K562 (cell line): ENCODE results near the gene TYRO3. TPM values are rescaled to one million over a fixed set of nuclear protein-coding genes. Genes with fewer than 3 reads are reported as not detected.

Source experiments
- ARID1B ChIP-seq: fragments of 450-650 bp; IDR thresholded peaks from 2 replicates; pipeline ENCODE4 v1.6.1; 2016; ENCODE audit warnings: antibody characterized with exemption, mild to moderate bottlenecking, inconsistent platforms
- BCLAF1 ChIP-seq, 2 experiments: fragments of 450-650 bp in 1 of 2; IDR thresholded peaks; 2 replicates each; pipeline ENCODE4 v1.6.1; 2011 to 2017; ENCODE audit warnings: low read depth in 2 of 2, antibody characterized with exemption in 1 of 2, borderline replicate concordance in 1 of 2, low read length in 1 of 2, mild to moderate bottlenecking in 1 of 2, mixed read lengths in 1 of 2; ENCODE audit not compliant: control insufficient read depth in 1 of 2
- ETS1 ChIP-seq: conservative IDR thresholded peaks from 2 replicates; pipeline ENCODE4 v1.6.1; 2011; ENCODE audit warnings: low read depth, mild to moderate bottlenecking, low read length; ENCODE audit not compliant: control insufficient read depth
- FIP1L1 ChIP-seq: fragments of 200-400 bp; formaldehyde crosslinking; IDR thresholded peaks from 2 replicates; pipeline ENCODE4 v1.6.1; 2018; ENCODE audit warnings: mild to moderate bottlenecking, low read depth, low read length; ENCODE audit not compliant: poor library complexity, severe bottlenecking
- L3MBTL2 ChIP-seq: fragments of 450-650 bp; IDR thresholded peaks from 2 replicates; pipeline ENCODE4 v1.6.1; 2016; ENCODE audit warnings: mild to moderate bottlenecking, moderate library complexity
- MAX ChIP-seq: sonication (generic); formaldehyde crosslinking; IDR thresholded peaks from 2 replicates; pipeline ENCODE4 v1.9.0; 2022; ENCODE audit warnings: mild to moderate bottlenecking, missing genetic modification reagents
- MEIS2 ChIP-seq: fragments of 450-650 bp; IDR thresholded peaks from 2 replicates; pipeline ENCODE4 v1.6.1; 2014; ENCODE audit warnings: mild to moderate bottlenecking; ENCODE audit not compliant: partially characterized antibody
- MYC ChIP-seq, 2 experiments: fragments of 250-450 bp in 1 of 2; sonication (Bioruptor Pico) in 1 of 2; IDR thresholded peaks; 2 replicates each; pipeline versions ENCODE4 v1.5.1 to v1.6.1; 2012 to 2021; ENCODE audit warnings: low read depth in 2 of 2, borderline replicate concordance in 1 of 2, improper control_type of control experiment in 1 of 2, low read length in 1 of 2, mild to moderate bottlenecking in 1 of 2, moderate library complexity in 1 of 2
- PHF8 ChIP-seq: fragments of 200-600 bp; sonication (generic); IDR thresholded peaks from 2 replicates; pipeline ENCODE4 v1.6.1; 2012; ENCODE audit warnings: mixed run types, mild to moderate bottlenecking, inconsistent platforms, low read length, moderate library complexity, borderline replicate concordance
- POLR2G ChIP-seq: fragments of 200-400 bp; formaldehyde crosslinking; IDR thresholded peaks from 2 replicates; pipeline ENCODE4 v1.6.1; 2017; ENCODE audit warnings: low read depth, mild to moderate bottlenecking, antibody characterized with exemption, low read length, moderate library complexity
- PRDM10 ChIP-seq: fragments of 450-650 bp; IDR thresholded peaks from 2 replicates; pipeline ENCODE4 v1.6.1; 2018; ENCODE audit not compliant: partially characterized antibody
- RNF2 ChIP-seq: sonication (generic); IDR thresholded peaks from 2 replicates; pipeline ENCODE4 v1.6.1; 2016
- TCF3 ChIP-seq: sonication (generic); formaldehyde crosslinking; IDR thresholded peaks from 2 replicates; pipeline ENCODE4 v1.4.0; 2020; ENCODE audit warnings: mild to moderate bottlenecking, missing genetic modification reagents
- TEAD1 ChIP-seq, 2 experiments: fragments of 450-650 bp in 1 of 2; sonication (generic) in 1 of 2; formaldehyde crosslinking; IDR thresholded peaks; 2 replicates each; pipeline versions ENCODE4 v1.4.0 to v1.8.0; 2020 to 2022; ENCODE audit warnings: mild to moderate bottlenecking in 2 of 2, missing genetic modification reagents in 1 of 2
- U2AF2 ChIP-seq: fragments of 200-400 bp; formaldehyde crosslinking; optimal IDR thresholded peaks from 2 replicates; pipeline ENCODE3; 2017; ENCODE audit warnings: low read depth, mild to moderate bottlenecking, low read length
- ZNF12 ChIP-seq: sonication (generic); formaldehyde crosslinking; IDR thresholded peaks from 2 replicates; pipeline ENCODE4 v1.4.0; 2020; ENCODE audit warnings: mild to moderate bottlenecking, missing genetic modification reagents
- ZNF77 ChIP-seq: fragments of 250-450 bp; sonication (Bioruptor Pico); IDR thresholded peaks from 2 replicates; pipeline ENCODE4 v1.5.0; 2020
- polyA plus RNA-seq, 8 experiments: library from polyadenylated mRNA; depleted of rRNA in 4 of 8; stranded (reverse) in 5 of 8; unstranded in 3 of 8; fragments of >200 nt; fragmentation: Nextera tagmentation in 2 of 8; fragmentation: Illumina TruSeq in 1 of 8; extraction: Ambion mirVana in 2 of 8; extraction: Trizol in 1 of 8; gene quantifications; 2 replicates each; pipeline versions ENCODE4 v1.2.1 to v1.2.3, GENCODE V29; 2011 to 2014; ENCODE audit warnings: inconsistent platforms in 1 of 8, missing spikeins in 1 of 8
- total RNA-seq, 7 experiments: library from RNA; depleted of rRNA in 6 of 7; stranded (reverse); fragments of >200 nt in 6 of 7; fragmentation: Illumina TruSeq in 2 of 7; extraction: Trizol in 2 of 7; gene quantifications; 2 replicates each; pipeline versions ENCODE4 v1.2.1 to v1.2.3, GENCODE V29; 2011 to 2021; ENCODE audit warnings: low replicate concordance in 1 of 7

Gene TYRO3
- total and polyA plus RNA-seq, 9 of the 15 experiments (the other 6 are each of a cell fraction or from before 2014, with no cell fraction given), result 2.6 to 39.6 (median 18.6) TPM

- peak; percentile 73 for TF ChIP-seq PRDM10
- 0 out of 2 replicates have a peak, but pooled peaks have one; percentile 23 for TF ChIP-seq ARID1B
- peak; percentile 51 for TF ChIP-seq L3MBTL2
- TF ChIP-seq ETS1, result 0 out of 2 replicates have a peak, but pooled peaks have one; percentile 56
- no peak for TF ChIP-seq U2AF2
- TF ChIP-seq MYC (IDR thresholded peaks at IDR 0.05; ENCODE audit: low read depth, low read length), result peak; percentile 39; the same call in 1 of the 2 replicates
- TF ChIP-seq MYC (CRISPR knock-in tag; IDR thresholded peaks at IDR 0.05; ENCODE audit: borderline replicate concordance, low read depth), result no peak
- TF ChIP-seq ZNF77 (CRISPR knock-in tag), result no peak
- TF ChIP-seq FIP1L1, result peak; percentile 8
- no peak for TF ChIP-seq ZNF12
- peak; percentile 44; the same call in 1 of the 2 replicates for TF ChIP-seq TCF3 (CRISPR knock-in tag)
- peak; percentile 12 to 50; a peak in 2 of 4 replicates for TF ChIP-seq TEAD1 (CRISPR knock-in tag; IDR thresholded peaks at IDR 0.05)
- TF ChIP-seq POLR2G, result peak; percentile 81
- no peak for TF ChIP-seq BCLAF1 (IDR thresholded peaks at IDR 0.05; ENCODE audit: borderline replicate concordance in 1 of 2, control insufficient read depth in 1 of 2, low read depth in 2 of 2, low read length in 1 of 2)
- TF ChIP-seq RNF2, result no peak
- peak; percentile 87 for TF ChIP-seq MEIS2
- TF ChIP-seq MAX, result peak; percentile 33; the same call in 1 of the 2 replicates
- peak; percentile 49; the same call in 1 of the 2 replicates for TF ChIP-seq PHF8
Measured at GRCh38 chr15:41513506-41514227, 45.3 kb upstream of the TYRO3 start, which contains the start of gene LTK (continued).
